ENCODE results near the gene CNTNAP2. TPM values are rescaled to one million over a fixed set of nuclear protein-coding genes. Genes with fewer than 3 reads are reported as not detected.

Gene CNTNAP2
- total RNA-seq, 1 experiment from 2014 or later, result 0.03 TPM

GRCh38 chr7:146641491-146641890, 524.9 kb downstream of the CNTNAP2 start:
- in situ Hi-C loops (cut with HindIII; ENCODE audit: low pct_unique_long_range_greater_than_20kb, low sequenced_read_pairs), result no loop called here
- DNase-seq (ENCODE audit: low read depth, low spot score), result no peak
- Histone ChIP-seq H3K27ac (ENCODE audit: low read length) (no peak overlapping the region), H3K36me3 (ENCODE audit: control insufficient read depth, insufficient read depth, low read length) (no peaks in the 10 kb centered on the region), H3K4me3 (ENCODE audit: low read depth in 2 of 2, low read length in 2 of 2) (no peak overlapping the region), H3K4me1 (ENCODE audit: control insufficient read depth, insufficient read depth, low read length) (no peaks in the 10 kb centered on the region), H3K9me3 (ENCODE audit: control insufficient read depth, insufficient read depth, low read depth, low read length) (no peaks in the 10 kb centered on the region), H3K27me3 (ENCODE audit: control insufficient read depth, insufficient read depth, low read length) (no peaks in the 10 kb centered on the region)
- no TSS peak for BruUV-seq (replicated peaks)
- ATAC-seq, result no peak
- POLR2A ChIA-PET, result no interaction called here
- CTCF ChIA-PET, result no interaction called here
- intact Hi-C loops (cut with micrococcal nuclease; ENCODE audit: unreplicated experiment), result no loop called here
- no peak for TF ChIP-seq SIN3A (IDR thresholded peaks at IDR 0.05; ENCODE audit: borderline replicate concordance, insufficient read depth, low read depth, low read length)
- TF ChIP-seq POLR2AphosphoS5 (IDR thresholded peaks at IDR 0.05; ENCODE audit: low read depth, low read length), result no peak
- TF ChIP-seq CTCF (IDR thresholded peaks at IDR 0.05), result no peak
- TF ChIP-seq REST (IDR thresholded peaks at IDR 0.05; ENCODE audit: insufficient read depth in 1 of 2, low read depth in 2 of 2, low read length in 1 of 2), result no peak
- TF ChIP-seq TCF7L2 (IDR thresholded peaks at IDR 0.05; ENCODE audit: low read depth, low read length), result no peak

- no peaks in the 10 kb centered on the region for H3K9me3 ChIP-seq (ENCODE audit: control insufficient read depth, insufficient read depth, low read depth, low read length)
- no peak for ATAC-seq
- no peak for DNase-seq (ENCODE audit: low read depth, low spot score)
- no peak for TF ChIP-seq POLR2AphosphoS5 (IDR thresholded peaks at IDR 0.05; ENCODE audit: low read depth, low read length)
- no peak for TF ChIP-seq TCF7L2 (IDR thresholded peaks at IDR 0.05; ENCODE audit: low read depth, low read length)
- no peak for TF ChIP-seq REST (IDR thresholded peaks at IDR 0.05; ENCODE audit: insufficient read depth in 1 of 2, low read depth in 2 of 2, low read length in 1 of 2)
- no peak for TF ChIP-seq CTCF (IDR thresholded peaks at IDR 0.05)
- TF ChIP-seq SIN3A (IDR thresholded peaks at IDR 0.05; ENCODE audit: borderline replicate concordance, insufficient read depth, low read depth, low read length), result no peak
- H3K4me1 ChIP-seq (ENCODE audit: control insufficient read depth, insufficient read depth, low read length), result no peaks in the 10 kb centered on the region
- no peak overlapping the region for H3K27ac ChIP-seq (ENCODE audit: low read length)
- POLR2A ChIA-PET, result no interaction called here
- H3K27me3 ChIP-seq (ENCODE audit: control insufficient read depth, insufficient read depth, low read length), result no peaks in the 10 kb centered on the region
- in situ Hi-C loops (cut with HindIII; ENCODE audit: low pct_unique_long_range_greater_than_20kb, low sequenced_read_pairs), result no loop called here
- no peak overlapping the region for H3K4me3 ChIP-seq (ENCODE audit: low read depth in 2 of 2, low read length in 2 of 2)
- no peaks in the 10 kb centered on the region for H3K36me3 ChIP-seq (ENCODE audit: control insufficient read depth, insufficient read depth, low read length)
- intact Hi-C loops (cut with micrococcal nuclease; ENCODE audit: unreplicated experiment), result no loop called here
- BruUV-seq (replicated peaks), result no TSS peak
- CTCF ChIA-PET, result no interaction called here
Observed at GRCh38 chr7:146645383-146645976, 528.9 kb downstream of the CNTNAP2 start.
